ENCODE data around the gene AUTS2. TPM values are rescaled to one million over a fixed set of nuclear protein-coding genes. Genes with fewer than 3 reads are reported as not detected.

Gene AUTS2
- total and polyA plus RNA-seq, 2 of the 8 experiments (the other 6 are each of a cell fraction or from before 2014, with no cell fraction given) = 25.9 to 101 TPM

GRCh38 chr7:70696201-70696754 lies 1098.0 kb downstream of the AUTS2 start (continued):
- peak; percentile 8; the same call in 1 of the 2 replicates for TF ChIP-seq TBP (IDR thresholded peaks at IDR 0.05; ENCODE audit: low read depth, low read length)
- TF ChIP-seq SIX5 (IDR thresholded peaks at IDR 0.05; ENCODE audit: low read depth, low read length) = no peak
- TF ChIP-seq PHF8 (conservative IDR thresholded peaks at IDR 0.05; ENCODE audit: low read depth, low read length) = no peak; the same call in 1 of the 2 replicates
- no peak for TF ChIP-seq RBBP5 (IDR thresholded peaks at IDR 0.05; ENCODE audit: borderline replicate concordance, low read depth, low read length)
- TF ChIP-seq CTCF (IDR thresholded peaks at IDR 0.05; ENCODE audit: control extremely low read depth in 1 of 3, insufficient read depth in 1 of 3, low read depth in 1 of 3, low read length in 3 of 3) = no peak
- TF ChIP-seq MAFK (IDR thresholded peaks at IDR 0.05; ENCODE audit: low read depth, low read length) = no peak
- no peak for TF ChIP-seq NRF1 (IDR thresholded peaks at IDR 0.05; ENCODE audit: low read depth, low read length)
- TF ChIP-seq FOSL1 (IDR thresholded peaks at IDR 0.05; ENCODE audit: insufficient read depth, low read depth, low read length) = no peak
- no peak for TF ChIP-seq ATF2 (IDR thresholded peaks at IDR 0.05; ENCODE audit: low read length)
- no peak for TF ChIP-seq EGR1 (IDR thresholded peaks at IDR 0.05; ENCODE audit: borderline replicate concordance, low read depth, low read length)
